T follicular helper cell (primary cell): ENCODE measurements around the gene OGA.

ENCODE experiments used
- DNase-seq: peaks from one replicate; pipeline ENCODE4 v3.0.0-alpha.2; 2020; ENCODE audit warnings: low read depth

The OGA gene

DNA sequence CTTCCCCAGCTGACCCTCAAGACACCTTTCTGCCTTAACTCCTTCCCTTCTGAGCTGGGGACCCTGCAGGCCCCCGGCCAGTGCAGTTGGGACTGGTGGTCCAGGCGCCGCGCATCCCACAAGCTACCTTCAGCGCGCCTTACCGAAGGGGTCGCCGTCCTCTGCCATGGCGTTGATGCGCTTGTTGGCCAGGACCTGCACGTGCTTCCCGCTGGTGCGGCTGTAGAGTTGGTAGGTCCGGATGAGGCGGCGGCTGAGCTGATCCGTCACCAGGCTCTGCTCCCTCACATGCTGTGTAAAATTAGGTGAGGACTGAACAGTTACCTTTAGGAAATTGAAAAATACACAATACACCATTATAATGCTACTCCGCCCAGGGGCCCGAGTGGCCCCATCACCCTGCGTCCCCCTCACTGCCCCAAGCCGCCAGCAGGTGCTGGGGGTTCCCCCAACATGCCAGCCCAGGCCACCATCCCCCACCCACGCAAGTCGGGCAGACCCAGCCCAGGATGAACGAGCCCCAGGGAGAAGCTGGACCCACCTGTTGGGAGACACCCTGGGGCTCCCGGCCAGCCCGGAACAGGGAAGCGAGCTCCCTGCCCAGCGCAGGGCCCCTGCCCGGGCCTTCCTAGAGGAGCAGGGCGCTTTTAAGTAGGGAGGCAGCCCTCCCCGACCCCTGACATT is 43.5 kb downstream of the OGA start:
- no peak for DNase-seq

DNA sequence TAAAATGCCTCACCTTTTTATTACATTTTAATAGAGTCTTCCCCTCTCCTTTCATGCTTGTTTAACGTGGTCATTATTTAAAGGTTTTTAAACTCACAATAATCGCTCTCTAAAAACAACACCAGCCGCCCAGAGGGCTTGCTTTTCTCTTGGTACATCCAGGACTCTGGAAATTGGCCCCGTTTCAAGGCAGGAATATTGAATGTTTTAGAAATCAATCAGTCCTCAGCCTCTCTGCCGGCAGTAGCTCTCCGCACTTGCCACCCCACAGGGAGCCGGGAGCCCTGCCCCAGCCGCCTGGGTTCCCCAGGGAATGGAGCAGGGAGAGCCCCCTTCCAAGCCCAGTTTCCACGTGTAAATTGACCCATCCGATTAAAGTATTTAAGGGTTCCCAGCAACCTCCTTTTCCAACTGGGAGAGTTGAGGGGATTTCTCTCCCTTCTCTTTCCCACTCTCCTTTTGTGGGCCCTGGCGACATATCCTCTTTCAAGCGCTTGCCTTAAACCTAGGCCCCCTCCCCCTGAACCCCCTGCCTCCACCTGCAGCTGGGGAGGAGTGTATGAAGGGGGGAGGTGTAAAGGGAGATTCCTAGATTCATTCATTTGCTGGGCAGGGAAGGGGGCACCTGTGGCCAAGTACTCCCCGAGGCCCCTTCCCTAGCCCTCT is 44.2 kb downstream of the OGA start:
- no peak for DNase-seq

DNA sequence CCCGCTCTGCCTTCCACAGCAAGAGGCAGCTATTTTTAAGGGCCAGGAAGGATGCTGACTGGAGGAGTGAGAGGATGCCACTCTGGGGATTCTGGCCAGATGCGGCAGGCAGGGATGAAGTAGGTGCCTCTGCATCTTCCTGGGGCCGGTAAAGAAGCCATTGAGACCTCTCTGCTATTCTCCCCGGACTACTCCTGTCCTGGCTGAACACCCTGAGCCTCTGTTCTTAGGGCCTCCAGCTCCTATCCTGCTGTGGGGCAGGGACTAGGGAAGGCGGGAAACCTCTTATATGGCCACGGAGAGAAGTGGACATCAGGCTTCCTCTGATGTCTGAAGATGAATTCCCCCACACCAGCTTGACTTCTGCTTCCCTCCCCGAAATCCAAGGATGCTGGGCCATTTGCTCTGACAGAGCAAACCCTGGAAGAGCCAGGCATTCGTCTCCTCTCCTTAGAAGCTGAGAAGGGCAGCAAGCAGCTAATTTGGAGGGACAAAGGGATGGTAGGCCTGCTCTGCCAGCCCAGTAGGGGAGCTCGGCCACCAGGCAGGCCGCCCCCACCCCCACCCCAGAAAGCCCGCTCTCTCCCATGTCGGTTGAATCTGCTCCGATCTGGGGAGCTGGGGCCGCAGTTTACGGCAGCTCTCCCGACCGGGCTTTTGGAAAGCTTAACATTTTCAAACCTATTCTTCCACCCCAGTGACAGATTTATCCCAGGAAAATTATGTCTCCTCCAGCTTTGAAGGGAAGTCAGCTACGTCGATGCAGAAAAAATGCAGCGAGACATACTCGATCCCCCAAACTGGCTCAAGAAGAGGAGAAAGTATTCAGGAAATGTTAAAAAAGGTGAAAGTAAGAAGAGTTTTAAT is 45.1 kb downstream of the OGA start:
- DNase-seq, result no peak

GRCh38 chr10:101772017-101772894 is 46.0 kb downstream of the OGA start:
- DNase-seq, result no peak

DNA sequence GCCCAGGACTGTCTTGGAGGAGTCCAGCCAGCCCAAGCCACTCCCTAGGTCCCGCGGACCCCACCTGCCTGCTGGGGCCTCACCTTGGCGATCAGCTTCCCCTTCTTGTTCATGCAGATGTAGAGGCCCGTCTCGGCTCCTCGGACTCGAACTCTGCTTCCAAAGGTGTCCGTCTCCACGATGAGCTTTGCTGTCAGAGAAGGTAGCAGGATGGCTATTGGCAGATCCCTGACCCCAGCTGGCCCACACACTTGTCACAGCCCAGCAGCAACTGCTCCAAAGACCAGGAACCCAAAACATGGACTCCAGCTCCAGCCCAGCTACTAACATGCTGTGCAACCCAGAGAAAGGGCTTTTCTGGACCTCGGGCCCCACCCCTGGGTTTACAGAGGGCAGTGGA is 46.9 kb downstream of the OGA start:
- DNase-seq, result no peak

- no peak for DNase-seq
Observed at GRCh38 chr10:101770331-101771215, 47.7 kb downstream of the OGA start.

DNA sequence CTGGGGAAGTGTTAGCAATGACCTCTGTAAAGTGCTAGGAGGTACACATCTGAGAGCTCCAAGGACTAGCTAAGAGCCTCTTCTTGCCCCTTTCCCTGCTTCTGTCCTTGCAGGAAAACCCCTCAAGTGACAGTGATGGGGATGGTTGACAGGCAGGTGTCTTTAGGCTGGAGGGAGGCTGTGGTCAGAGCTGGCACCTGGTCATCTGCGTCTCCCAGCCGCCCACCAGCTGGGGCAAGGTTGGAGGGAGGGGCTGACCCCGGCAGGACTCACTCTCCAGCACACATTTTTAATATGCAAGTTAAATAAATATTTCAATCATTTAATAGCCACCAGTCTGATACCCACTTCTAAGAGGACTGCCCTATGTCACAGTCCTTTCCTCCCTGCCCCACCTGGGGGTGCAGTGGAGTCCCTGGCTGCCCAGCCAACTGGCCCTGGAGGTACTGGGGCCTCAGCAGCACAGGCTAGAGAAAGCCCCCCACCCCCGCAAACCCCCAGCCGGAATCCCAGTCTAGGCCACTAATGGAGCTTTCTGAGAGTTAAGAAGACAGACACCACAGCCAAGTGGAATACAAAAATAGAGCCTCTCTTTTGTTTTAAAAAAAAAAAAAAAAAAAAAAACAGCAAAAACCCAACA is 48.6 kb downstream of the OGA start:
- no peak for DNase-seq

GRCh38 chr10:101768791-101769170 is 49.5 kb downstream of the OGA start:
- DNase-seq, result no peak

- DNase-seq, result no peak
Observed at GRCh38 chr10:101767966-101768790, 50.1 kb downstream of the OGA start.

DNA sequence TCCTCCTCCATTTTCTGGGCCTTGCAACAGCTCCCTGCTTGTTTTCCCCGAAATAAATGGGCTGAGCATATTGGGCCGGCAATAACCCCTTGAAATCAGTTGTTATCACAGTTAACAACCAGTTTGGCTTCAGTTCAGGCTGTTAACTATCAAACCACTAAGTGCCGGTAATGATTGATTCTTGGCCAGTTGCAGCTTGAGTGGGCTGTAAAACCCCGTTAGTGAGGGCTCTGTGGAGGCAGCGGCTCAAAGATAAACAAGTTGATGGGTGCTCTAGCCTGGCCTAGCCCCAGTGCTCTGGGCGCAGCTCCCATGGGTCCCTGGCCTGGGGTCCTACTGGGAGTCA is 50.7 kb downstream of the OGA start:
- DNase-seq, result no peak

GRCh38 chr10:101766753-101767599 is 51.3 kb downstream of the OGA start:
- no peak for DNase-seq

DNA sequence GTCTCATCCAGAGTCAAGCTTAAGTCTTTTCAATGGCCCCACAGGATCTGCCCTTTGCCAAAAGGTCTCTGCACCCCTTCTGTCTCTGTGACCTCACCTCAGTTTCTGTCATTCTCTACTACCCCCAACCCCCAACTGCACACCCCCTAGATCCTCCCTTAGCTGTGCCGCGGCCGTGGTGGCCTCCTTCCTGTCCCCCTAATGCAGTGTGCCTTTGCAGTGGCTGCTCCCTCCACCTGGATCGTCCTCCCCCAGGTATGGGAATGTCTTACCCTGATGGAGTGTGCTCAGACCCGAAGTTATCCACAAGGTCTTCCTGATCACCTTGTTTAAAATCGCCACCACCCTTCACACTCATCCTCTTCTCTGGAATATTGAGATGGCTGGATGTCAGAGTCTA is 51.9 kb downstream of the OGA start:
- DNase-seq, result no peak

DNA sequence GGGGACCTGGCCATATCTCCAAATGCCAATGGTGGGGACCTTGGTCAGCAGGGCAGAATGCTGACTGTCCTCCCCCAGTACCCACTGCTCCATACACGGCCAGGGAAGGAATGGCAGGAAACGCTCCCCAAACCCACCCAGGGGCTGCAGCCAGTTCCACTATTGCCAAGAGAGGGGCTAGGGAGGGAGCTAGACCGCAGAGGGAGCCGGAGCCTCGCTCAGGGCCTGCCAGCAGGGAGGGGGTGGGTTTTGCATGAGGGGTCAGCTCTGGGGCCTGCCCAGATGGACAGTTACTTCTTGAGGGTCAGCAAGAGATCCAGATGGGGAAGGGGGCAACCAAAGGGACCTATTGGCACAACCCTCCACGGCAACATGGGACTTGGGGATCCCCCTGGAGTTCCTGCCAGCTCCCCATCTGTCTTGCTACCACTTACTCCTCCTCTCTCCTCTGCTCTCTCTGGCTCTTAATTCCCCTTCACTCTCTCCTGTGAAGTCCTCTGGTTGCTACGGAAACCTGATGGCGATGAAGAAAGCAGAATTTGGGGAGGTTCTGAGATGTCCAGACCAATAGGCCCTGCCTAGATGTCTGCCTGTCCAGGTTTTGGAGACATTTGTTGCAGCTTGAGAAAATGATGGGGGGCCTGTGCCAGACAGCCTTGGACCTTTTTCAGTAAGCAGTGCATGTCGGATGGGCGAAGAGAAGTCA is 55.0 kb downstream of the OGA start:
- DNase-seq, result no peak

GRCh38 chr10:101762736-101763135 is 55.5 kb downstream of the OGA start:
- no peak for DNase-seq

GRCh38 chr10:101761226-101761625 is 57.0 kb downstream of the OGA start:
- DNase-seq, result no peak

DNA sequence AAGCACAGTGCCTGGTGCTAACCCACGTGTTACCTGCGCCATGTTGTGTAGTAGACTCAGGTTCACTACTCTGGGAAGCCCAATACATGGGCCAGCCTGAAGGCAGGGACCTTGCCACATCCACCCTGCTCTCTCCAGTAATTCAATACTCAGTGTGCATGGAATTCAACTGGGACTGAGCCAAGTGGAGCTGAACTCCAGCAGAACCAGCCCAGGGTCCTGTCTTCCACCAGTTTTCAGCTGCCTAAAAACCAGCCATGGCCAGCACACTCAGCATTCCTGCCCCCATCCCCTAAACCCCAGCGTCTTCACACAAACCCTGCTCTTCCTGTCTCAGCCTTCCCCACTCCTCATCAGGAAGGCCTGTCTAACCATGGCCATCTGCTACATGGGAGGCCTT is 57.7 kb downstream of the OGA start:
- DNase-seq, result no peak

GRCh38 chr10:101759309-101760247 is 58.7 kb downstream of the OGA start:
- no peak for DNase-seq
